OCI-LY1 (cell line): ENCODE measurements around the gene SFXN4.

ENCODE experiments used
- EZH2 ChIP-seq: fragments of 200-600 bp; sonication (generic), shearing (Covaris generic); IDR thresholded peaks from 2 replicates; pipeline ENCODE4 v1.8.0; 2017; ENCODE audit warnings: borderline replicate concordance, mixed run types, mild to moderate bottlenecking, antibody characterized with exemption, low read length, moderate library complexity, mixed read lengths
- TF ChIP-seq, protein P1 (sequence below): fragments of 200-600 bp; sonication (generic), shearing (Covaris generic); IDR thresholded peaks from 2 replicates; pipeline ENCODE4 v1.5.1; 2017; ENCODE audit warnings: mild to moderate bottlenecking, antibody characterized with exemption, low read length, moderate library complexity, mixed read lengths

DNA sequence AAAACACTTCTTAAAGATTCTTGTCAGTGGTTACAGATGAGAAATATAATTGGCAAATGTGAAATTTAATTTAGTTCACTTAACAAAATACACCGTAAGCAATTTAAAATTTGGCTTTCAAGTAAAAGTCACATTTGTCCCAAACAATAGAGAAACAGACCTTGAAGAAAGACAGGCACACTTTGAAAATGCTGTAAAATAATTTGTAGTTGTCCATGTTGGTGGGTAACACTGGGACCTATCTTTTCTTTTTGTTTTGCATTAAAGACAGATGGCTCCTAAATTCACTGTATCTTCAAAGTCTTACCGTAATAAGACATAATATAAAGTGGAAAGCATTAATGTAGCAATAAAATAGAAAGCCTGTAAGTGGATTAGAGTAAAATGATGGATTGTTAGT lies 45.1 kb upstream of the SFXN4 start:
- no peak for TF ChIP-seq EZH2
- TF ChIP-seq, protein P1, sequence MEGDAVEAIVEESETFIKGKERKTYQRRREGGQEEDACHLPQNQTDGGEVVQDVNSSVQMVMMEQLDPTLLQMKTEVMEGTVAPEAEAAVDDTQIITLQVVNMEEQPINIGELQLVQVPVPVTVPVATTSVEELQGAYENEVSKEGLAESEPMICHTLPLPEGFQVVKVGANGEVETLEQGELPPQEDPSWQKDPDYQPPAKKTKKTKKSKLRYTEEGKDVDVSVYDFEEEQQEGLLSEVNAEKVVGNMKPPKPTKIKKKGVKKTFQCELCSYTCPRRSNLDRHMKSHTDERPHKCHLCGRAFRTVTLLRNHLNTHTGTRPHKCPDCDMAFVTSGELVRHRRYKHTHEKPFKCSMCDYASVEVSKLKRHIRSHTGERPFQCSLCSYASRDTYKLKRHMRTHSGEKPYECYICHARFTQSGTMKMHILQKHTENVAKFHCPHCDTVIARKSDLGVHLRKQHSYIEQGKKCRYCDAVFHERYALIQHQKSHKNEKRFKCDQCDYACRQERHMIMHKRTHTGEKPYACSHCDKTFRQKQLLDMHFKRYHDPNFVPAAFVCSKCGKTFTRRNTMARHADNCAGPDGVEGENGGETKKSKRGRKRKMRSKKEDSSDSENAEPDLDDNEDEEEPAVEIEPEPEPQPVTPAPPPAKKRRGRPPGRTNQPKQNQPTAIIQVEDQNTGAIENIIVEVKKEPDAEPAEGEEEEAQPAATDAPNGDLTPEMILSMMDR, result no peak
